NCI-H1417 treated with DMSO at 0.1 percent for 48 hours (cell line): ENCODE measurements around the gene ZNG1B.
"Not testable (repeated sequence)": the region's sequence is repeated elsewhere in the genome, so short reads cannot be mapped to it uniquely, and the experiment has no call there.

Experiments
- DNase-seq: peaks from one replicate; lab custom pipeline; 2025; lab: John Stamatoyannopoulos, UW

The ZNG1B gene

GRCh38 chr2:113503094-113504042 lies 65.9 kb downstream of the ZNG1B start:
- not testable (repeated sequence) for DNase-seq

GRCh38 chr2:113504081-113504480 lies 66.6 kb downstream of the ZNG1B start:
- DNase-seq, result not testable (repeated sequence)

GRCh38 chr2:113507394-113508140 lies 70.1 kb downstream of the ZNG1B start:
- DNase-seq, result not testable (repeated sequence)

GRCh38 chr2:113508187-113508586 lies 70.7 kb downstream of the ZNG1B start:
- DNase-seq, result not testable (repeated sequence)

GRCh38 chr2:113510913-113511312 lies 73.4 kb downstream of the ZNG1B start:
- not testable (repeated sequence) for DNase-seq

GRCh38 chr2:113511859-113512258 lies 74.4 kb downstream of the ZNG1B start:
- DNase-seq, result not testable (repeated sequence)

- DNase-seq, result not testable (repeated sequence)
These were observed 78.0 kb downstream of the ZNG1B start for GRCh38 chr2:113515457-113515856.

- not testable (repeated sequence) for DNase-seq
These were observed 78.5 kb downstream of the ZNG1B start for GRCh38 chr2:113515995-113516394.

- DNase-seq, result not testable (repeated sequence)
These were observed 79.5 kb downstream of the ZNG1B start for GRCh38 chr2:113517025-113517424.

GRCh38 chr2:113520837-113521236 lies 83.3 kb downstream of the ZNG1B start:
- DNase-seq, result not testable (repeated sequence)

GRCh38 chr2:113521492-113521891 lies 84.0 kb downstream of the ZNG1B start:
- not testable (repeated sequence) for DNase-seq

GRCh38 chr2:113524986-113525385 lies 87.5 kb downstream of the ZNG1B start:
- not testable (repeated sequence) for DNase-seq

GRCh38 chr2:113527350-113528045 lies 90.0 kb downstream of the ZNG1B start:
- DNase-seq, result not testable (repeated sequence)

- DNase-seq, result not testable (repeated sequence)
These were observed 90.6 kb downstream of the ZNG1B start for GRCh38 chr2:113528126-113528525.

- not testable (repeated sequence) for DNase-seq
These were observed 91.4 kb downstream of the ZNG1B start for GRCh38 chr2:113528904-113529303.

GRCh38 chr2:113532991-113533390 lies 95.5 kb downstream of the ZNG1B start:
- not testable (repeated sequence) for DNase-seq

GRCh38 chr2:113536573-113536972 lies 99.1 kb downstream of the ZNG1B start:
- not testable (repeated sequence) for DNase-seq

GRCh38 chr2:113540834-113541203 lies 103.3 kb downstream of the ZNG1B start:
- DNase-seq, result not testable (repeated sequence)

GRCh38 chr2:113541204-113541975 lies 103.9 kb downstream of the ZNG1B start:
- DNase-seq, result not testable (repeated sequence)

- not testable (repeated sequence) for DNase-seq
These were observed 104.5 kb downstream of the ZNG1B start for GRCh38 chr2:113541976-113542485.

- not testable (repeated sequence) for DNase-seq
These were observed 105.0 kb downstream of the ZNG1B start for GRCh38 chr2:113542529-113542928.
